ENCODE results near the gene SH3PXD2B. TPM values are rescaled to one million over a fixed set of nuclear protein-coding genes. Genes with fewer than 3 reads are reported as not detected.

SH3PXD2B gene
- total and polyA plus RNA-seq, 8 donors = 4.2 to 24.9 (median 11.0) TPM

DNA sequence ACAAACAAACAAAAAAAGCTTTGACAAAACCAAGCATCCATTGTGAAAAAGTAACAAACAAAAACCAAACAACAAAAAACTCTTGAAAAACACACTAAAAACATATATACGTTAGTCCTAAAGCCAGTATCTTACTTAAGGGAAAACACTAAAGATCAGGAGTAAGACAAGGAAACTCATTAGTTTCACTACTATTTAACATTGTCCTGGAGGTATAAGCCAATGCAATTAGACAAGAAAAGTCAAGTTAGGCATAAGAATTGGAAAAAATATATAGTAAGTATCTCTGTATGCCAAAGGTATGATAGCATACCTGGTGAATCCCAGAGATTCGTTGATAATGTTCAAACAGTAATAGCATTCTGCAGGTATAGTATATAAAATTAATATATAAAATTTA, 148.9 kb downstream of the SH3PXD2B start:
- ATAC-seq (no peak), FAIRE-seq (no peak), DNase-seq (no peak)
- Histone ChIP-seq H3K36me3 (no peaks in the 10 kb centered on the region), H3K27ac (no peak overlapping the region), H3K4me3 (no peak overlapping the region), H3K27me3 (no peaks in the 10 kb centered on the region), H3K9me3 (no peaks in the 10 kb centered on the region), H3K4me1 (no peaks in the 10 kb centered on the region)
- 65 to 79% methylated on average over 2 of the region's 2 CpGs for WGBS, 2 donors
- intact Hi-C loops (cut with DNase I) = no loop called here
- TF ChIP-seq, protein P1, sequence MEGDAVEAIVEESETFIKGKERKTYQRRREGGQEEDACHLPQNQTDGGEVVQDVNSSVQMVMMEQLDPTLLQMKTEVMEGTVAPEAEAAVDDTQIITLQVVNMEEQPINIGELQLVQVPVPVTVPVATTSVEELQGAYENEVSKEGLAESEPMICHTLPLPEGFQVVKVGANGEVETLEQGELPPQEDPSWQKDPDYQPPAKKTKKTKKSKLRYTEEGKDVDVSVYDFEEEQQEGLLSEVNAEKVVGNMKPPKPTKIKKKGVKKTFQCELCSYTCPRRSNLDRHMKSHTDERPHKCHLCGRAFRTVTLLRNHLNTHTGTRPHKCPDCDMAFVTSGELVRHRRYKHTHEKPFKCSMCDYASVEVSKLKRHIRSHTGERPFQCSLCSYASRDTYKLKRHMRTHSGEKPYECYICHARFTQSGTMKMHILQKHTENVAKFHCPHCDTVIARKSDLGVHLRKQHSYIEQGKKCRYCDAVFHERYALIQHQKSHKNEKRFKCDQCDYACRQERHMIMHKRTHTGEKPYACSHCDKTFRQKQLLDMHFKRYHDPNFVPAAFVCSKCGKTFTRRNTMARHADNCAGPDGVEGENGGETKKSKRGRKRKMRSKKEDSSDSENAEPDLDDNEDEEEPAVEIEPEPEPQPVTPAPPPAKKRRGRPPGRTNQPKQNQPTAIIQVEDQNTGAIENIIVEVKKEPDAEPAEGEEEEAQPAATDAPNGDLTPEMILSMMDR (IDR thresholded peaks at IDR 0.05) = no peak

DNA sequence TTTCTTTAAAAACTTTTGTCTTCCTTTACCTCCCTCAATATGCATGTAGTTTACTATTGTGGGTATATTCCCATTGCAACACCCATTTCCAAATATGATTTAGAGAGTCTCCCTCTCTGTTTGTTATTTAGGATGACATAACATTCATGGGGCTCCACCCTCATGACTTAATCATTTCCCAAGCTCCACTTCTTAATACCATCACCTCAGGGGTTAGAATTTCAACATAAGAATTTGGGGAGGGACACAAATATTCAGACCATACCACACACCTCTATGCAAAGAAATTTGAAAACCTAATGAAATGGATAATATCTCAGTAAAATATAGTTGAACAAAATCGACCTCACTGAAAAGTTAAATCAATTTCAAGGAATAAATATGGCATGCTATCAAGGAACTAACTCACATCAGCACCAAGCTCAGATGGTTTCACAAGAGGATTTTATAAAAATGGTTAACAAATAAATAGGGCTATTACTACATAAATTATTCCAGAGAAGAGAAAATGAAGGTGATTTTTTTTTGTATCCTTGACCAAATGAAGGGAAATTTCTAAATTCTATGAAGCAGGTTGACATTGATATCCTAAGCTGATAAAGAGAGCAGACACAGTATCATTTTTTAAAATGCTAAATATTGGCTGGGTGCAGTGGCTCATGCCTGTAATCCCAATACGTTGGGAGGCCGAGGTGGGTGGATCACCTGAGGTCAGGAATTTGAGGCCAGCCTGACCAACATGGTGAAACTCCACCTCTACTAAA, 150.6 kb downstream of the SH3PXD2B start:
- ATAC-seq (no peak), FAIRE-seq (no peak), DNase-seq (no peak)
- Histone ChIP-seq H3K4me3 (no peak overlapping the region), H3K27ac (no peak overlapping the region), H3K27me3 (no peaks in the 10 kb centered on the region), H3K36me3 (no peaks in the 10 kb centered on the region), H3K4me1 (no peaks in the 10 kb centered on the region), H3K9me3 (no peaks in the 10 kb centered on the region)
- intact Hi-C loops (cut with DNase I) = no loop called here
- WGBS, 2 donors = 66 to 88% methylated on average over 3 of the region's 3 CpGs
- TF ChIP-seq, protein P1 (IDR thresholded peaks at IDR 0.05) = no peak

DNA sequence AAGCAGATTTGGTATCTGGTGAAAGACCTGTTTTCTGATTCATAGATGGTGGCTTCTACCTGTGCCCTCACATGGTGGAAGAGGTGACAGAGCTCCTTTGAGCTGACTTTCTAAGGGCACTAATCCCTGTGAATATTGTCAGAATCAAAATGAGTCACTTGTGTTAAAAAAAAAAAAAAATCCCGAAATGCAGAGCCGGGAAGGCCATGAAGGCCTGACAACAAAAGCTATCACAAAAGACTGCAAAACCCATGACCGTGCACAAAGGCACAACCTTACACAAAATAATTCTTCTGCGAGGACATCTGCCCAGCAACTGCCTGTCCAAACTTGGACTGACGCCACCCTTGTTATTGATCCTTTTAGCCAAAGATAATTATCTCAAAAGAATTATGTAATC, 151.2 kb downstream of the SH3PXD2B start:
- FAIRE-seq (no peak), ATAC-seq (peak in 3 of 4 donors; percentile 16 to 31 (median 31)), DNase-seq (no peak)
- no peaks in the 10 kb centered on the region for H3K27me3 ChIP-seq
- no peaks in the 10 kb centered on the region for H3K9me3 ChIP-seq
- H3K36me3 ChIP-seq = no peaks in the 10 kb centered on the region
- no peaks in the 10 kb centered on the region for H3K4me1 ChIP-seq
- TF ChIP-seq, protein P1 (IDR thresholded peaks at IDR 0.05) = no peak
- H3K4me3 ChIP-seq = no peak overlapping the region
- H3K27ac ChIP-seq = no peak overlapping the region
- WGBS, 2 donors = 44 to 61% methylated on average over 5 of the region's 5 CpGs
- intact Hi-C loops (cut with DNase I) = no loop called here

DNA sequence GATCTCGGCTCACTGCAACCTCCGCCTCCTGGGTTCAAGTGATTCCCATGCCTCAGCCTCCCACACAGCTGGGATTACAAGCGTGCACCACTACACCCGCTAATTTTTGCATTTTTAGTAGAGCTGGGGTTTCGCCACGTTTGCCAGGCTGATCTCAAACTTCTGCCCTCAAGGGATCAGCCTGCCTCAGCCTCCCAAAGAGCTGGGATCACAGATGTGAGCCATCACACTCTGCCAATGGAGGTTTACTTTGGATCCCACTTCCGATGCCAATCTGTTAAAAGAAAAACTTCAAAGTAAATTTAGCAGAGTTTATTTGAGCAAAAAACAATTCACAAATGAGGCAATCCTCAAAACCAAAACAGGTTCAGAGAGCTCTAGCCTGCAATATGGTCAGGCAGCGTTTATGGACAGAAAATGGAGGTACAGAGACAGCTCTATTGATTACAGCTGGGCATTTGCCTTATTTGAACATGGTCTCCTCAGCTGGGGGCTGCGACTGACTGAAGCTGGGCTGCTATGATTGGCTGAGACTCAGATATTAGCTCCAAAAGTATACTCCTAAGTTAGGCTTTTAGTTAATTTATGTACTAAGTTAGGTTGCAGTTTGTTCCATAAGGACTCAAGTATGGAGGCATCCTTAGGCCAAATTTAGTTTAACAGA, 152.1 kb downstream of the SH3PXD2B start:
- FAIRE-seq (no peak), DNase-seq (no peak), ATAC-seq (peak in 1 of 4 donors; percentile 56)
- Histone ChIP-seq H3K36me3 (no peaks in the 10 kb centered on the region), H3K9me3 (no peaks in the 10 kb centered on the region), H3K27ac (no peak overlapping the region), H3K27me3 (no peaks in the 10 kb centered on the region), H3K4me1 (no peaks in the 10 kb centered on the region), H3K4me3 (no peak overlapping the region)
- WGBS, 2 donors = 66 to 68% methylated on average over 9 of the region's 9 CpGs
- TF ChIP-seq, protein P1 (IDR thresholded peaks at IDR 0.05) = no peak
- intact Hi-C loops (cut with DNase I) = no loop called here
